HepG2 (cell line): ENCODE results near the gene CABLES2. TPM values are rescaled to one million over a fixed set of nuclear protein-coding genes. Genes with fewer than 3 reads are reported as not detected.

Experiments used
- ASH2L ChIP-seq: fragments of 300-600, 200-600 bp; sonication (generic); IDR thresholded peaks from 2 replicates; pipeline ENCODE4 v1.7.0; 2017; ENCODE audit warnings: low read depth, mild to moderate bottlenecking, moderate library complexity, mixed read lengths, low read length; ENCODE audit not compliant: insufficient read length
- CHCHD3 ChIP-seq: sonication (generic); formaldehyde crosslinking; IDR thresholded peaks from 2 replicates; pipeline ENCODE4 v1.8.0; 2022; ENCODE audit warnings: mild to moderate bottlenecking, missing genetic modification reagents, moderate library complexity
- DNMT1 ChIP-seq: sonication (generic); formaldehyde crosslinking; IDR thresholded peaks from 2 replicates; pipeline ENCODE4 v1.5.1; 2020; ENCODE audit warnings: mild to moderate bottlenecking, missing genetic modification reagents
- GPN1 ChIP-seq: sonication (generic); formaldehyde crosslinking; IDR thresholded peaks from 2 replicates; pipeline ENCODE4 v1.5.1; 2020; ENCODE audit warnings: missing genetic modification reagents, borderline replicate concordance
- KLF12 ChIP-seq: sonication (generic); formaldehyde crosslinking; IDR thresholded peaks from 2 replicates; pipeline ENCODE4 v1.4.0; 2020; ENCODE audit warnings: missing genetic modification reagents, borderline replicate concordance
- KMT2B ChIP-seq: IDR thresholded peaks from 2 replicates; pipeline ENCODE4 v1.6.1; 2016; ENCODE audit warnings: missing genetic modification reagents, missing compliant biosample characterization
- MAFK ChIP-seq, 2 experiments: IDR thresholded peaks in 1 of 2; conservative IDR thresholded peaks in 1 of 2; 2 replicates each; pipeline ENCODE4 v1.6.1; 2011; ENCODE audit warnings: improper control_type of control experiment in 2 of 2, low read length in 2 of 2
- MYC ChIP-seq: sonication (generic); formaldehyde crosslinking; IDR thresholded peaks from 2 replicates; pipeline ENCODE4 v1.9.0; 2021; ENCODE audit warnings: missing genetic modification reagents, borderline replicate concordance
- RFX1 ChIP-seq: fragments of 450-650 bp; IDR thresholded peaks from 2 replicates; pipeline ENCODE4 v1.6.1; 2017
- RFXAP ChIP-seq: sonication (generic); formaldehyde crosslinking; IDR thresholded peaks from 2 replicates; pipeline ENCODE4 v1.4.0; 2020; ENCODE audit warnings: missing genetic modification reagents, borderline replicate concordance
- SMAD9 ChIP-seq: sonication (generic); formaldehyde crosslinking; IDR thresholded peaks from 2 replicates; pipeline ENCODE4 v1.5.1; 2020; ENCODE audit warnings: mild to moderate bottlenecking, missing genetic modification reagents
- SMARCC2 ChIP-seq: fragments of 450-650 bp; IDR thresholded peaks from 2 replicates; pipeline ENCODE4 v1.6.1; 2017; ENCODE audit warnings: antibody characterized with exemption, mild to moderate bottlenecking
- SP5 ChIP-seq: IDR thresholded peaks from 2 replicates; pipeline ENCODE4 v1.6.1; 2016; ENCODE audit warnings: low read depth, borderline replicate concordance
- TBX2 ChIP-seq: sonication (generic); formaldehyde crosslinking; IDR thresholded peaks from 2 replicates; pipeline ENCODE4 v1.5.0; 2020; ENCODE audit warnings: missing genetic modification reagents, mild to moderate bottlenecking, borderline replicate concordance
- ZFP36L1 ChIP-seq: sonication (generic); formaldehyde crosslinking; IDR thresholded peaks from 2 replicates; pipeline ENCODE4 v1.8.0; 2022; ENCODE audit warnings: mild to moderate bottlenecking, missing genetic modification reagents, moderate library complexity
- ZFP36L2 ChIP-seq: sonication (generic); formaldehyde crosslinking; IDR thresholded peaks from 2 replicates; pipeline ENCODE4 v1.4.0; 2020; ENCODE audit warnings: missing genetic modification reagents
- ZMAT3 ChIP-seq: sonication (generic); formaldehyde crosslinking; conservative IDR thresholded peaks from 2 replicates; pipeline ENCODE4 v1.7.0; 2021; ENCODE audit warnings: missing genetic modification reagents
- ZNF33A ChIP-seq: sonication (generic); formaldehyde crosslinking; IDR thresholded peaks from 2 replicates; pipeline ENCODE4 v1.5.1; 2020; ENCODE audit warnings: missing genetic modification reagents, mild to moderate bottlenecking, moderate library complexity, borderline replicate concordance
- ZNF766 ChIP-seq: sonication (generic); formaldehyde crosslinking; IDR thresholded peaks from 2 replicates; pipeline ENCODE4 v1.5.0; 2020; ENCODE audit warnings: missing genetic modification reagents, borderline replicate concordance
- ZNF773 ChIP-seq: sonication (generic); formaldehyde crosslinking; IDR thresholded peaks from 2 replicates; pipeline ENCODE4 v1.4.0; 2020; ENCODE audit warnings: missing genetic modification reagents, borderline replicate concordance
- polyA plus RNA-seq, 8 experiments: library from polyadenylated mRNA; depleted of rRNA in 3 of 8; stranded (reverse) in 7 of 8; unstranded in 1 of 8; fragments of >200 nt; fragmentation: Illumina TruSeq in 4 of 8; extraction: Trizol in 4 of 8; gene quantifications; 2 replicates each; pipeline versions ENCODE4 v1.2.1 to v1.2.3, GENCODE V29; 2011 to 2016; ENCODE audit warnings: low read depth in 4 of 8, missing spikeins in 1 of 8, mixed read lengths in 1 of 8; ENCODE audit not compliant: insufficient read depth in 1 of 8
- total RNA-seq, 5 experiments: library from RNA; depleted of rRNA; stranded (reverse); fragments of >200 nt; fragmentation: Illumina TruSeq; extraction: Trizol; gene quantifications; 2 replicates each; pipeline ENCODE4 v1.2.3, GENCODE V29; 2016; ENCODE audit warnings: low read depth in 1 of 5
- TF ChIP-seq, protein P1 (sequence below): sonication (generic); formaldehyde crosslinking; IDR thresholded peaks from 2 replicates; pipeline ENCODE4 v1.5.0; 2020; ENCODE audit warnings: missing genetic modification reagents, mild to moderate bottlenecking, borderline replicate concordance
- TF ChIP-seq, protein P2 (sequence below): sonication (generic); formaldehyde crosslinking; conservative IDR thresholded peaks from 2 replicates; pipeline ENCODE4 v1.4.0; 2020; ENCODE audit warnings: missing genetic modification reagents
- TF ChIP-seq, protein P3 (sequence below): sonication (generic); formaldehyde crosslinking; IDR thresholded peaks from 2 replicates; pipeline ENCODE4 v1.8.0; 2022; ENCODE audit warnings: missing genetic modification reagents, mild to moderate bottlenecking, borderline replicate concordance
- TF ChIP-seq, protein P4 (sequence below): sonication (generic); formaldehyde crosslinking; conservative IDR thresholded peaks from 2 replicates; pipeline ENCODE4 v1.4.0; 2020; ENCODE audit warnings: missing genetic modification reagents

The CABLES2 gene
- total and polyA plus RNA-seq, 2 of the 13 experiments (the other 11 are each of a cell fraction or from before 2014, with no cell fraction given) = 5.2 to 9.7 TPM

DNA sequence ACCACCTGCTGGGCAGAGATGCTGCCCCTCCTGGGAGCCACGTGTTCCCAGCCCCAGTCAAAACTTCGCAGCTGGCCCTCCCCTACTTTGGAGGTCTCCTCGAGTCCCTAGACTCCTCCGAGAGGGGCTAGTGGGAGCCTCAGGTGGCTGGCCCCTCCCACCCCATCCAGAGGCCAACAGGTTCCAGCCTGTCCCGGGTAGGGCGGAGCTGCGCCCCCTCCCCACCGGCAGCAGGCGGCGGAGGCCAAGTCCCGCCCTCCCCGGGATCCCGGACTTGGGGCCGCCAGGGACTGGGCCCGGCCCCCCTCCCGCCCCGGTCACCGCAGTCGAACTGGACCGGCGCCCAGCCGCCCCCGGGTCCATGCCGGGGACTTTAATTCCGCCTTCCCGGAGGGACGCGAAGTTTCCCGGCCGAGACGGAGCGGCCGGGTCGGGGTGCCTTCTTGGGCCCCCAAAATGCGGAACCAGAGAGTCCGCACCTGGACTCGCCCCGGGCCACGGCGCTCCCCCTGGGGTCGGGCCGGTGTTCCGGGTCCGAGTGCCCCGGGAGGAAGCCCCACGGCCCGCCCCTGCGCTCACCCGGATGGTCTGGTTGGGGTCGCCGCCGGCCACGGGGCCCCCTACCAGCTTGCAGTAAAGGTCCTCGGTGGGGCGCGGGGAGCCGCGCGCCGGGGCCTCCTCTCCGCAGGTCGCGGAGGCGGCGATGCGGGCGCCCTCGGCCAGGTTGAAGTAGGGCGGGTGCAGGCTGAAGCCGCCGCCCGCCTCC is 40.5 kb downstream of the CABLES2 start (continued):
- TF ChIP-seq, protein P1, sequence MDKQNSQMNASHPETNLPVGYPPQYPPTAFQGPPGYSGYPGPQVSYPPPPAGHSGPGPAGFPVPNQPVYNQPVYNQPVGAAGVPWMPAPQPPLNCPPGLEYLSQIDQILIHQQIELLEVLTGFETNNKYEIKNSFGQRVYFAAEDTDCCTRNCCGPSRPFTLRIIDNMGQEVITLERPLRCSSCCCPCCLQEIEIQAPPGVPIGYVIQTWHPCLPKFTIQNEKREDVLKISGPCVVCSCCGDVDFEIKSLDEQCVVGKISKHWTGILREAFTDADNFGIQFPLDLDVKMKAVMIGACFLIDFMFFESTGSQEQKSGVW = no peak
- no peak for TF ChIP-seq SMAD9
- TF ChIP-seq, protein P2, sequence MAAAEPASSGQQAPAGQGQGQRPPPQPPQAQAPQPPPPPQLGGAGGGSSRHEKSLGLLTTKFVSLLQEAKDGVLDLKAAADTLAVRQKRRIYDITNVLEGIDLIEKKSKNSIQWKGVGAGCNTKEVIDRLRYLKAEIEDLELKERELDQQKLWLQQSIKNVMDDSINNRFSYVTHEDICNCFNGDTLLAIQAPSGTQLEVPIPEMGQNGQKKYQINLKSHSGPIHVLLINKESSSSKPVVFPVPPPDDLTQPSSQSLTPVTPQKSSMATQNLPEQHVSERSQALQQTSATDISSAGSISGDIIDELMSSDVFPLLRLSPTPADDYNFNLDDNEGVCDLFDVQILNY (CRISPR knock-in tag) = 0 out of 2 replicates have a peak, but pooled peaks have one; percentile 10
- TF ChIP-seq CHCHD3 = no peak
- TF ChIP-seq ZNF766 = 0 out of 2 replicates have a peak, but pooled peaks have one; percentile 15
- TF ChIP-seq, protein P3, sequence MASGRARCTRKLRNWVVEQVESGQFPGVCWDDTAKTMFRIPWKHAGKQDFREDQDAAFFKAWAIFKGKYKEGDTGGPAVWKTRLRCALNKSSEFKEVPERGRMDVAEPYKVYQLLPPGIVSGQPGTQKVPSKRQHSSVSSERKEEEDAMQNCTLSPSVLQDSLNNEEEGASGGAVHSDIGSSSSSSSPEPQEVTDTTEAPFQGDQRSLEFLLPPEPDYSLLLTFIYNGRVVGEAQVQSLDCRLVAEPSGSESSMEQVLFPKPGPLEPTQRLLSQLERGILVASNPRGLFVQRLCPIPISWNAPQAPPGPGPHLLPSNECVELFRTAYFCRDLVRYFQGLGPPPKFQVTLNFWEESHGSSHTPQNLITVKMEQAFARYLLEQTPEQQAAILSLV = no peak
- no peak for TF ChIP-seq SMARCC2
- TF ChIP-seq ZFP36L2 (CRISPR knock-in tag) = no peak
- TF ChIP-seq MAFK (conservative IDR thresholded peaks at IDR 0.05 in 1 of 2, IDR thresholded peaks at IDR 0.05 in 1 of 2; ENCODE audit: low read length in 2 of 2) = no peak
- TF ChIP-seq, protein P4, sequence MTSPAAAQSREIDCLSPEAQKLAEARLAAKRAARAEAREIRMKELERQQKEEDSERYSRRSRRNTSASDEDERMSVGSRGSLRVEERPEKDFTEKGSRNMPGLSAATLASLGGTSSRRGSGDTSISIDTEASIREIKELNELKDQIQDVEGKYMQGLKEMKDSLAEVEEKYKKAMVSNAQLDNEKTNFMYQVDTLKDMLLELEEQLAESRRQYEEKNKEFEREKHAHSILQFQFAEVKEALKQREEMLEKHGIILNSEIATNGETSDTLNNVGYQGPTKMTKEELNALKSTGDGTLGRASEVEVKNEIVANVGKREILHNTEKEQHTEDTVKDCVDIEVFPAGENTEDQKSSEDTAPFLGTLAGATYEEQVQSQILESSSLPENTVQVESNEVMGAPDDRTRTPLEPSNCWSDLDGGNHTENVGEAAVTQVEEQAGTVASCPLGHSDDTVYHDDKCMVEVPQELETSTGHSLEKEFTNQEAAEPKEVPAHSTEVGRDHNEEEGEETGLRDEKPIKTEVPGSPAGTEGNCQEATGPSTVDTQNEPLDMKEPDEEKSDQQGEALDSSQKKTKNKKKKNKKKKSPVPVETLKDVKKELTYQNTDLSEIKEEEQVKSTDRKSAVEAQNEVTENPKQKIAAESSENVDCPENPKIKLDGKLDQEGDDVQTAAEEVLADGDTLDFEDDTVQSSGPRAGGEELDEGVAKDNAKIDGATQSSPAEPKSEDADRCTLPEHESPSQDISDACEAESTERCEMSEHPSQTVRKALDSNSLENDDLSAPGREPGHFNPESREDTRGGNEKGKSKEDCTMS (CRISPR knock-in tag) = no peak
- no peak for TF ChIP-seq DNMT1
- TF ChIP-seq KLF12 = peak; percentile 63; the same call in 1 of the 2 replicates
- TF ChIP-seq KMT2B (CRISPR knock-in tag) = no peak
- TF ChIP-seq TBX2 (CRISPR knock-in tag) = peak; percentile 66; the same call in 1 of the 2 replicates
- TF ChIP-seq GPN1 = peak; percentile 19; the same call in 1 of the 2 replicates
- peak; percentile 20 for TF ChIP-seq ASH2L
- TF ChIP-seq RFX1 = no peak
- no peak for TF ChIP-seq ZNF33A (CRISPR knock-in tag)
- peak; percentile 74 for TF ChIP-seq ZMAT3 (CRISPR knock-in tag)
- TF ChIP-seq ZFP36L1 = peak; percentile 36
- TF ChIP-seq ZNF773 (CRISPR knock-in tag) = 0 out of 2 replicates have a peak, but pooled peaks have one; percentile 22
- 0 out of 2 replicates have a peak, but pooled peaks have one; percentile 60 for TF ChIP-seq MYC (CRISPR knock-in tag)
- TF ChIP-seq RFXAP (CRISPR knock-in tag) = 0 out of 2 replicates have a peak, but pooled peaks have one; percentile 23
- TF ChIP-seq SP5 = peak; percentile 86
